ENCODE data around the gene DPH6.
"Not testable (repeated sequence)": the region's sequence is repeated elsewhere in the genome, so short reads cannot be mapped to it uniquely, and the experiment has no call there.

Gene DPH6

GRCh38 chr15:35440265-35440664 is 105.7 kb downstream of the DPH6 start:
- in situ Hi-C loops (cut with HindIII; ENCODE audit: low pct_unique_long_range_greater_than_20kb, low sequenced_read_pairs) = no loop called here
- no peak for DNase-seq (ENCODE audit: low read depth in 1 of 2, low spot score in 1 of 2)
- TF ChIP-seq JUND (IDR thresholded peaks at IDR 0.05; ENCODE audit: low read depth) = no peak

- TF ChIP-seq JUND (IDR thresholded peaks at IDR 0.05; ENCODE audit: low read depth) = no peak
- no peak for DNase-seq (ENCODE audit: low read depth in 1 of 2, low spot score in 1 of 2)
- in situ Hi-C loops (cut with HindIII; ENCODE audit: low pct_unique_long_range_greater_than_20kb, low sequenced_read_pairs) = no loop called here
Measured at GRCh38 chr15:35439291-35439690, 106.7 kb downstream of the DPH6 start.

GRCh38 chr15:35437157-35437556 is 108.8 kb downstream of the DPH6 start:
- TF ChIP-seq JUND (IDR thresholded peaks at IDR 0.05; ENCODE audit: low read depth) = no peak
- no peak for DNase-seq (ENCODE audit: low read depth in 1 of 2, low spot score in 1 of 2)
- in situ Hi-C loops (cut with HindIII; ENCODE audit: low pct_unique_long_range_greater_than_20kb, low sequenced_read_pairs) = no loop called here

GRCh38 chr15:35436422-35436821 is 109.5 kb downstream of the DPH6 start:
- in situ Hi-C loops (cut with HindIII; ENCODE audit: low pct_unique_long_range_greater_than_20kb, low sequenced_read_pairs) = no loop called here
- TF ChIP-seq JUND (IDR thresholded peaks at IDR 0.05; ENCODE audit: low read depth) = no peak
- DNase-seq (ENCODE audit: low read depth in 1 of 2, low spot score in 1 of 2) = no peak

- TF ChIP-seq JUND (IDR thresholded peaks at IDR 0.05; ENCODE audit: low read depth) = no peak
- no peak for DNase-seq (ENCODE audit: low read depth in 1 of 2, low spot score in 1 of 2)
- in situ Hi-C loops (cut with HindIII; ENCODE audit: low pct_unique_long_range_greater_than_20kb, low sequenced_read_pairs) = no loop called here
Measured at GRCh38 chr15:35431281-35431680, 114.7 kb downstream of the DPH6 start.

- DNase-seq (ENCODE audit: low read depth in 1 of 2, low spot score in 1 of 2) = no peak
- no peak for TF ChIP-seq JUND (IDR thresholded peaks at IDR 0.05; ENCODE audit: low read depth)
- in situ Hi-C loops (cut with HindIII; ENCODE audit: low pct_unique_long_range_greater_than_20kb, low sequenced_read_pairs) = no loop called here
Measured at GRCh38 chr15:35430301-35430700, 115.7 kb downstream of the DPH6 start.

- DNase-seq (ENCODE audit: low read depth in 1 of 2, low spot score in 1 of 2) = no peak
- in situ Hi-C loops (cut with HindIII; ENCODE audit: low pct_unique_long_range_greater_than_20kb, low sequenced_read_pairs) = no loop called here
Measured at GRCh38 chr15:35427496-35427895, 118.5 kb downstream of the DPH6 start.

GRCh38 chr15:35427091-35427490 is 118.9 kb downstream of the DPH6 start:
- TF ChIP-seq JUND (IDR thresholded peaks at IDR 0.05; ENCODE audit: low read depth) = no peak
- DNase-seq (ENCODE audit: low read depth in 1 of 2, low spot score in 1 of 2) = no peak
- in situ Hi-C loops (cut with HindIII; ENCODE audit: low pct_unique_long_range_greater_than_20kb, low sequenced_read_pairs) = no loop called here

More at GRCh38 chr15:35427496-35427895, 118.5 kb downstream of the DPH6 start:
- TF ChIP-seq JUND (IDR thresholded peaks at IDR 0.05; ENCODE audit: low read depth) = no peak

- TF ChIP-seq JUND (IDR thresholded peaks at IDR 0.05; ENCODE audit: low read depth) = no peak
- in situ Hi-C loops (cut with HindIII; ENCODE audit: low pct_unique_long_range_greater_than_20kb, low sequenced_read_pairs) = no loop called here
- DNase-seq (ENCODE audit: low read depth in 1 of 2, low spot score in 1 of 2) = no peak
Measured at GRCh38 chr15:35410775-35411174, 135.2 kb downstream of the DPH6 start.

GRCh38 chr15:35399901-35400300 is 146.1 kb downstream of the DPH6 start:
- in situ Hi-C loops (cut with HindIII; ENCODE audit: low pct_unique_long_range_greater_than_20kb, low sequenced_read_pairs) = no loop called here
- TF ChIP-seq JUND (IDR thresholded peaks at IDR 0.05; ENCODE audit: low read depth) = no peak
- DNase-seq (ENCODE audit: low read depth in 1 of 2, low spot score in 1 of 2) = no peak

- no peak for DNase-seq (ENCODE audit: low read depth in 1 of 2, low spot score in 1 of 2)
- TF ChIP-seq JUND (IDR thresholded peaks at IDR 0.05; ENCODE audit: low read depth) = no peak
- in situ Hi-C loops (cut with HindIII; ENCODE audit: low pct_unique_long_range_greater_than_20kb, low sequenced_read_pairs) = no loop called here
Measured at GRCh38 chr15:35397027-35397426, 148.9 kb downstream of the DPH6 start.

- in situ Hi-C loops (cut with HindIII; ENCODE audit: low pct_unique_long_range_greater_than_20kb, low sequenced_read_pairs) = no loop called here
- no peak for DNase-seq (ENCODE audit: low read depth in 1 of 2, low spot score in 1 of 2)
Measured at GRCh38 chr15:35394416-35394815, 151.5 kb downstream of the DPH6 start.

GRCh38 chr15:35393398-35393797 is 152.6 kb downstream of the DPH6 start:
- no peak for DNase-seq (ENCODE audit: low read depth in 1 of 2, low spot score in 1 of 2)
- TF ChIP-seq JUND (IDR thresholded peaks at IDR 0.05; ENCODE audit: low read depth) = no peak
- in situ Hi-C loops (cut with HindIII; ENCODE audit: low pct_unique_long_range_greater_than_20kb, low sequenced_read_pairs) = no loop called here

More at GRCh38 chr15:35394416-35394815, 151.5 kb downstream of the DPH6 start:
- no peak for TF ChIP-seq JUND (IDR thresholded peaks at IDR 0.05; ENCODE audit: low read depth)

GRCh38 chr15:35391408-35391984 is 154.5 kb downstream of the DPH6 start:
- in situ Hi-C loops (cut with HindIII; ENCODE audit: low pct_unique_long_range_greater_than_20kb, low sequenced_read_pairs); DNase-seq (ENCODE audit: low read depth in 1 of 2, low spot score in 1 of 2): not testable (repeated sequence)

Measured in T47D (cell line).